K562 (cell line): ENCODE results near the gene CYLD. TPM values are rescaled to one million over a fixed set of nuclear protein-coding genes. Genes with fewer than 3 reads are reported as not detected.

Experiments
- FOXA1 ChIP-seq: fragments of 450-650 bp; IDR thresholded peaks from 2 replicates; pipeline ENCODE4 v1.6.1; 2016; ENCODE audit warnings: mild to moderate bottlenecking, borderline replicate concordance
- HMG20A ChIP-seq: fragments of 450-650 bp; formaldehyde crosslinking; conservative IDR thresholded peaks from 2 replicates; pipeline ENCODE4 v1.4.0; 2020; ENCODE audit warnings: mild to moderate bottlenecking, mixed read lengths
- KAT8 ChIP-seq: fragments of 450-650 bp; IDR thresholded peaks from 2 replicates; pipeline ENCODE4 v1.6.1; 2016; ENCODE audit warnings: low read depth, mild to moderate bottlenecking
- PCBP2 ChIP-seq: fragments of 200-400 bp; formaldehyde crosslinking; IDR thresholded peaks from 2 replicates; pipeline ENCODE4 v1.6.1; 2018; ENCODE audit warnings: low read length, low read depth, mild to moderate bottlenecking, moderate library complexity; ENCODE audit not compliant: poor library complexity, severe bottlenecking
- RBM15 ChIP-seq: fragments of 200-400 bp; formaldehyde crosslinking; IDR thresholded peaks from 2 replicates; pipeline ENCODE4 v1.6.1; 2018; ENCODE audit warnings: mild to moderate bottlenecking, low read length, moderate library complexity; ENCODE audit not compliant: insufficient read depth
- SIN3A ChIP-seq, 2 experiments: fragments of 150-350 bp in 1 of 2; IDR thresholded peaks; 2 replicates each; pipeline ENCODE4 v1.6.1; 2011 to 2016; ENCODE audit warnings: borderline replicate concordance in 2 of 2, low read depth in 2 of 2, low read length in 2 of 2, mild to moderate bottlenecking in 2 of 2, moderate library complexity in 2 of 2; ENCODE audit not compliant: control insufficient read depth in 1 of 2
- SMAD3 ChIP-seq: fragments of 450-650 bp; formaldehyde crosslinking; conservative IDR thresholded peaks from 2 replicates; pipeline ENCODE4 v1.4.0; 2020; ENCODE audit warnings: mild to moderate bottlenecking
- SMARCA5 ChIP-seq: fragments of 450-650 bp; IDR thresholded peaks from 2 replicates; pipeline ENCODE4 v1.6.1; 2016
- TCF7 ChIP-seq: sonication (generic); IDR thresholded peaks from 2 replicates; pipeline ENCODE4 v1.6.1; 2016; ENCODE audit warnings: antibody characterized with exemption, borderline replicate concordance
- U2AF1 ChIP-seq: fragments of 200-400 bp; formaldehyde crosslinking; optimal IDR thresholded peaks from 2 replicates; pipeline ENCODE3; 2017; ENCODE audit warnings: mild to moderate bottlenecking, low read depth, low read length, moderate library complexity
- ZNF316 ChIP-seq: fragments of 450-650 bp; IDR thresholded peaks from 2 replicates; pipeline ENCODE4 v1.6.1; 2016
- ZNF586 ChIP-seq: fragments of 450-650 bp; formaldehyde crosslinking; conservative IDR thresholded peaks from 2 replicates; pipeline ENCODE4 v1.4.0; 2020; ENCODE audit warnings: mild to moderate bottlenecking, moderate library complexity
- ZNF766 ChIP-seq: fragments of 200-800 bp; sonication (Bioruptor generic); conservative IDR thresholded peaks from 2 replicates; pipeline ENCODE4 v1.6.1; 2016; ENCODE audit warnings: missing genetic modification characterization, missing compliant biosample characterization
- ZNF780A ChIP-seq: fragments of 250-450 bp; sonication (Bioruptor Pico); IDR thresholded peaks from 2 replicates; pipeline ENCODE4 v1.5.0; 2021; ENCODE audit warnings: mild to moderate bottlenecking
- polyA plus RNA-seq, 8 experiments: library from polyadenylated mRNA; depleted of rRNA in 4 of 8; stranded (reverse) in 5 of 8; unstranded in 3 of 8; fragments of >200 nt; fragmentation: Nextera tagmentation in 2 of 8; fragmentation: Illumina TruSeq in 1 of 8; extraction: Ambion mirVana in 2 of 8; extraction: Trizol in 1 of 8; gene quantifications; 2 replicates each; pipeline versions ENCODE4 v1.2.1 to v1.2.3, GENCODE V29; 2011 to 2014; ENCODE audit warnings: inconsistent platforms in 1 of 8, missing spikeins in 1 of 8
- total RNA-seq, 7 experiments: library from RNA; depleted of rRNA in 6 of 7; stranded (reverse); fragments of >200 nt in 6 of 7; fragmentation: Illumina TruSeq in 2 of 7; extraction: Trizol in 2 of 7; gene quantifications; 2 replicates each; pipeline versions ENCODE4 v1.2.1 to v1.2.3, GENCODE V29; 2011 to 2021; ENCODE audit warnings: low replicate concordance in 1 of 7
- TF ChIP-seq, protein P1 (sequence below): fragments of 450-650 bp; conservative IDR thresholded peaks from 2 replicates; pipeline ENCODE4 v1.6.1; 2016; ENCODE audit warnings: missing genetic modification characterization, low read depth, mild to moderate bottlenecking, control low read depth, missing compliant biosample characterization
- TF ChIP-seq, protein P2 (sequence below): sonication (generic); formaldehyde crosslinking; IDR thresholded peaks from 2 replicates; pipeline ENCODE4 v1.5.0; 2020; ENCODE audit warnings: missing genetic modification reagents
- TF ChIP-seq, protein P3 (sequence below): fragments of 450-650 bp; IDR thresholded peaks from one replicate; pipeline ENCODE4 v1.6.1; 2018; ENCODE audit warnings: mild to moderate bottlenecking, moderate library complexity; ENCODE audit not compliant: partially characterized antibody

The CYLD gene
- total and polyA plus RNA-seq, 9 of the 15 experiments (the other 6 are each of a cell fraction or from before 2014, with no cell fraction given): 3.4 to 7.4 (median 5.3) TPM

DNA sequence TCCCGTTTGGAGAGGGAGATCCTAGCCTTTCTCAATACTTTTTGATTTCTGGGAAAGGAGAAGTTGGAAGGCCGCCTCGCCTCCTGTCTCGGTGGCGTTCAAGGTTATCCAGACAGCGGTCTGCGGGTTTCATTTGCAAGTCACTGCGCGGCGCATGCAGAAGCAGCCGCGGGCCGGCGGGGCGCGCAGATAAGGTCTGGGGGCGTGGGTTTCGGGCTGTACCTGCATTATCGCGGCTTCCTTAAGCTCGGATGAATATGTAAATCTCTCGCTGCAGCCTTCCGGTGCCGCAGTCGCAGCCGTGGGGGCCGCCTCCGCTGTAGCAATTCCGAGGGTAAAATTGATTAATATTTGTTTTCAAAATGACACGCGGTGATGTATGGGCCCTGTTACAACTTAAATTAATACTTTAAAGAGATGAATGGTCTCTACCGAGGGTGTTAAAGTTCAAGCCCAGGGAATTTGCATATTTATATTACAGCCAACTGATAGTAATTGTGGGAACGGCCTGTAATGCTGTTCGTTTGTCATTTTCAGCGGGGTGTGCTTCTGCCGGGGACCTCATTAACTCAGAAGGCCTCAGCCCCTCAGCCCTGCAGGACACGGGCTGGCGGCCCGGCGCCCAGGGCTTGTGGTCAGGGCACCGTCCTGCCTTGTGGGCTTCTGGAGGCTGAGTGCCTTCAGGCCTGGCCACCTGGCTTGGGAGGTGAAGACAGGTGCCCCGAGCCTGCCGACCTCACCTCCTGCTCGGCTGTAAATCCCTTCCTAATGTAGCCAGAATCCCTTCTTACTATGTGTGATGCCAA, 99.4 kb downstream of the CYLD start (continued):
- TF ChIP-seq HMG20A (CRISPR knock-in tag) (no peak), PCBP2 (no peak), SMARCA5 (no peak), U2AF1 (no peak), SIN3A (IDR thresholded peaks at IDR 0.05; ENCODE audit: borderline replicate concordance in 2 of 2, control insufficient read depth in 1 of 2, low read depth in 2 of 2, low read length in 2 of 2) (no peak), FOXA1 (no peak), TCF7 (peak; percentile 67; the same call in 1 of the 2 replicates), RBM15 (no peak), KAT8 (no peak), SMAD3 (CRISPR knock-in tag) (no peak; the same call in 1 of the 2 replicates), ZNF586 (CRISPR knock-in tag) (no peak), ZNF780A (CRISPR knock-in tag) (no peak), ZNF766 (CRISPR knock-in tag) (peak; percentile 78), ZNF316 (peak; percentile 89)
- TF ChIP-seq, protein P1, sequence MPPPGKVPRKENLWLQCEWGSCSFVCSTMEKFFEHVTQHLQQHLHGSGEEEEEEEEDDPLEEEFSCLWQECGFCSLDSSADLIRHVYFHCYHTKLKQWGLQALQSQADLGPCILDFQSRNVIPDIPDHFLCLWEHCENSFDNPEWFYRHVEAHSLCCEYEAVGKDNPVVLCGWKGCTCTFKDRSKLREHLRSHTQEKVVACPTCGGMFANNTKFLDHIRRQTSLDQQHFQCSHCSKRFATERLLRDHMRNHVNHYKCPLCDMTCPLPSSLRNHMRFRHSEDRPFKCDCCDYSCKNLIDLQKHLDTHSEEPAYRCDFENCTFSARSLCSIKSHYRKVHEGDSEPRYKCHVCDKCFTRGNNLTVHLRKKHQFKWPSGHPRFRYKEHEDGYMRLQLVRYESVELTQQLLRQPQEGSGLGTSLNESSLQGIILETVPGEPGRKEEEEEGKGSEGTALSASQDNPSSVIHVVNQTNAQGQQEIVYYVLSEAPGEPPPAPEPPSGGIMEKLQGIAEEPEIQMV: no peak
- TF ChIP-seq, protein P2, sequence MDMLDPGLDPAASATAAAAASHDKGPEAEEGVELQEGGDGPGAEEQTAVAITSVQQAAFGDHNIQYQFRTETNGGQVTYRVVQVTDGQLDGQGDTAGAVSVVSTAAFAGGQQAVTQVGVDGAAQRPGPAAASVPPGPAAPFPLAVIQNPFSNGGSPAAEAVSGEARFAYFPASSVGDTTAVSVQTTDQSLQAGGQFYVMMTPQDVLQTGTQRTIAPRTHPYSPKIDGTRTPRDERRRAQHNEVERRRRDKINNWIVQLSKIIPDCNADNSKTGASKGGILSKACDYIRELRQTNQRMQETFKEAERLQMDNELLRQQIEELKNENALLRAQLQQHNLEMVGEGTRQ (CRISPR knock-in tag): no peak
- TF ChIP-seq, protein P3, sequence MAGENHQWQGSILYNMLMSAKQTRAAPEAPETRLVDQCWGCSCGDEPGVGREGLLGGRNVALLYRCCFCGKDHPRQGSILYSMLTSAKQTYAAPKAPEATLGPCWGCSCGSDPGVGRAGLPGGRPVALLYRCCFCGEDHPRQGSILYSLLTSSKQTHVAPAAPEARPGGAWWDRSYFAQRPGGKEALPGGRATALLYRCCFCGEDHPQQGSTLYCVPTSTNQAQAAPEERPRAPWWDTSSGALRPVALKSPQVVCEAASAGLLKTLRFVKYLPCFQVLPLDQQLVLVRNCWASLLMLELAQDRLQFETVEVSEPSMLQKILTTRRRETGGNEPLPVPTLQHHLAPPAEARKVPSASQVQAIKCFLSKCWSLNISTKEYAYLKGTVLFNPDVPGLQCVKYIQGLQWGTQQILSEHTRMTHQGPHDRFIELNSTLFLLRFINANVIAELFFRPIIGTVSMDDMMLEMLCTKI: no peak
